ACC112 (cell line): ENCODE results near the gene HES2.
"Not testable (repeated sequence)": the region's sequence is repeated elsewhere in the genome, so short reads cannot be mapped to it uniquely, and the experiment has no call there.

ENCODE experiments used
- H2AFZ ChIP-seq: fragments of 200-600 bp; sonication (generic); one replicate; pipeline ENCODE4 v1.6.0; 2017; ENCODE audit warnings: antibody characterized with exemption, low read length; ENCODE audit not compliant: unreplicated experiment
- H3K27ac ChIP-seq: fragments of 200-600 bp; sonication (generic); 2 replicates; pipeline ENCODE4 v1.5.1; 2014; ENCODE audit warnings: low read depth, mild to moderate bottlenecking, antibody characterized with exemption, low read length, moderate library complexity
- H3K27me3 ChIP-seq: fragments of 200-600 bp; sonication (generic); 2 replicates; pipeline ENCODE4 v1.6.1; 2014; ENCODE audit warnings: mild to moderate bottlenecking, antibody characterized with exemption, low read length, moderate library complexity, mixed read lengths; ENCODE audit not compliant: insufficient read depth
- H3K36me3 ChIP-seq: fragments of 200-600 bp; sonication (generic); 2 replicates; pipeline ENCODE4 v1.6.1; 2016; ENCODE audit warnings: mild to moderate bottlenecking, antibody characterized with exemption, low read length, moderate library complexity, mixed read lengths; ENCODE audit not compliant: insufficient read depth
- H3K4me1 ChIP-seq: fragments of 200-600 bp; sonication (generic); one replicate; pipeline ENCODE4 v1.6.1; 2016; ENCODE audit warnings: low read length, mixed read lengths; ENCODE audit not compliant: insufficient read depth, unreplicated experiment, control insufficient read depth
- H3K4me3 ChIP-seq: fragments of 200-600 bp; sonication (generic); 2 replicates; pipeline ENCODE4 v1.5.1; 2014; ENCODE audit warnings: mild to moderate bottlenecking, low read depth, low read length
- H3K79me2 ChIP-seq: fragments of 200-600 bp; sonication (generic); one replicate; pipeline ENCODE4 v1.6.0; 2016; ENCODE audit warnings: low read length; ENCODE audit not compliant: control insufficient read depth, unreplicated experiment, insufficient read depth

Gene HES2

GRCh38 chr1:6395130-6395529, 24.6 kb downstream of the HES2 start:
- not testable (repeated sequence) for H2AFZ ChIP-seq, H3K4me3 ChIP-seq, H3K27me3 ChIP-seq, H3K36me3 ChIP-seq, H3K27ac ChIP-seq
- Histone ChIP-seq H3K4me1 (peaks cover 13% of the 10 kb centered on the region), H3K79me2 (peaks cover 17% of the 10 kb centered on the region)

GRCh38 chr1:6393400-6394187, 26.1 kb downstream of the HES2 start, which contains the start of gene ACOT7:
Gene ACOT7, minus strand, starts transcription at chr1:6393767. Its CDS starts 368 bp downstream, at chr1:6393399.
- peak within 1 kb of the TSS; percentile 88 for H2AFZ ChIP-seq
- no peaks in the 10 kb centered on the region for H3K36me3 ChIP-seq
- peak within 1 kb of the TSS; percentile 84 for H3K27ac ChIP-seq
- H3K79me2 ChIP-seq: peaks cover 23% of the 10 kb centered on the region
- H3K4me3 ChIP-seq: peak within 1 kb of the TSS; percentile 78
- H3K27me3 ChIP-seq: no peaks in the 10 kb centered on the region
- H3K4me1 ChIP-seq: peaks cover 13% of the 10 kb centered on the region

DNA sequence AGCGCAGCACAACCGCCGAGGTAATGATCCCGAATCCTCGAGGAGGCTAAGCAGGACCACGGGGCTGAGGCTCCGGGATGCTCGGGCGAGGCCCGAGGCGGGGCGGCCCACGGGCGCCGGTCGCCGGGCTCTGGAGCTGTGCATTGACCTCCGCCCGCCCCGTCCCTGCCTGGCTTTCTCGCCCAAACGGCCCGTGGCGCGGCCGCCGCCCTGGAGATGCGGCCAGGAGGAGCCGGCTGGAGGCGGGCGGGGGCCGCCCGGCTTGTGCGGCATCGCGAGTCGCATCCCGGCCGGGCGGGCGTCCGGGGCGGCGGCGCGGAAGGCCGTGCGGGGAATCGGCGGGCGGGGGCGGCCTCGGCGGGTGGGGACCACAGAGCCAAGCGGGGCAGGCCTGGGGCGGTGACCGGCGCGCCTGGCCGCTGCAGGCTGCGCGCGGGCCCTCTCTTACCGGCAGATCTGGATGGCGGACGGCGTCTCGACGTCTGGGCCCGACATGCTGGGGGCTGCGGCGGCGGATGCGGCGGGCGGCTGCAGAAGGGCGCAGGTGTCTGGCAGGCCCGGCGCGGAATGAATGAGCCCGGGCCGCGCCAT, 26.8 kb downstream of the HES2 start:
- peaks cover 13% of the 10 kb centered on the region for H3K4me1 ChIP-seq
- H3K36me3 ChIP-seq: no peaks in the 10 kb centered on the region
- peak overlapping the region; percentile 78 for H3K4me3 ChIP-seq
- H2AFZ ChIP-seq: peak overlapping the region; percentile 11
- no peak overlapping the region for H3K27ac ChIP-seq
- H3K27me3 ChIP-seq: no peaks in the 10 kb centered on the region
- H3K79me2 ChIP-seq: peaks cover 23% of the 10 kb centered on the region

- H3K79me2 ChIP-seq: peaks cover 26% of the 10 kb centered on the region
- H2AFZ ChIP-seq: peak overlapping the region; percentile 11
- no peaks in the 10 kb centered on the region for H3K36me3 ChIP-seq
- peaks cover 13% of the 10 kb centered on the region for H3K4me1 ChIP-seq
- no peaks in the 10 kb centered on the region for H3K27me3 ChIP-seq
- peak overlapping the region; percentile 78 for H3K4me3 ChIP-seq
- no peak overlapping the region for H3K27ac ChIP-seq
These were observed 27.5 kb downstream of the HES2 start for GRCh38 chr1:6391951-6392808.

- no peak overlapping the region for H2AFZ ChIP-seq
- no peaks in the 10 kb centered on the region for H3K36me3 ChIP-seq
- no peaks in the 10 kb centered on the region for H3K27me3 ChIP-seq
- no peak overlapping the region for H3K27ac ChIP-seq
- H3K79me2 ChIP-seq: peaks cover 38% of the 10 kb centered on the region
- H3K4me1 ChIP-seq: peaks cover 30% of the 10 kb centered on the region
- no peak overlapping the region for H3K4me3 ChIP-seq
These were observed 29.7 kb downstream of the HES2 start for GRCh38 chr1:6389971-6390370.

- Histone ChIP-seq H3K27ac (peak overlapping the region; percentile 74), H3K4me3 (0 out of 2 replicates have a peak overlapping the region, but pooled peaks have one; percentile 68), H3K79me2 (peaks cover 36% of the 10 kb centered on the region), H3K36me3 (peaks cover 6% of the 10 kb centered on the region), H3K4me1 (peaks cover 18% of the 10 kb centered on the region), H3K27me3 (no peaks in the 10 kb centered on the region), H2AFZ (no peak overlapping the region)
These were observed 33.3 kb downstream of the HES2 start for GRCh38 chr1:6386371-6386949.

DNA sequence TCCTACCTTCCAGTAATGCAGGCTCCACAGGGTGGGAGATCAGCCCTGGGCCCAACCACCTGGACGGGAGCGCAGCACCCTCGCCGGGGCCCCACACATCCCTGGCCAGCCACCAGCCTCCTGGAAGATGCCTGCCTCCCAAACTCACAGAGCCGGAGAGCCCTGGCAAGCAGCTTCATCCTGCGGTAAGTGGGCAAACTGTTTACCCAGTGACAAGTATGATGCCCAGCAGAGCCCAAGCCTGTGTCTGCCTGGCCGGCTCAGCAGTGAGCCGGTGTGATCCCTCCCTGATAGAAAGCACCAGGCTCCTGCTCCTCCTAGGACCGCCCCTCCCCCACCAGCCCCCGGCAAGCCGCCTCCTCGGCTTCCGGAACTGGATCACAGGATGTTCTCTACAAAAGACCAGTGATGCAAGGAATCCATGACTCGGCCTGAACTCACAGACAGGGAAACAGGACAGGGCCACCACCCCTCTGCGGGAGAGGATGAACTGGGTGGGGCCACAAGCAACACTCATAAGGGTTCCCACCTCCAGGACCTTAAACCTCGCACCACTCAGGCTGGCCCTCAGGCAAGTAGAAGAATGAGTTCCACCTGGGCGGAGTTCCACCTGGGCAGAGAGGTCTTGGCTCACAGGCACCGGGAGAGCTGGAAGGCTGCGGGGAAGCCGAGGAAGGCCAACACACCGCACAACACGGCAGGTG, 34.1 kb downstream of the HES2 start:
- Histone ChIP-seq H3K27ac (peak overlapping the region; percentile 74), H3K36me3 (peaks cover 6% of the 10 kb centered on the region), H3K4me1 (peaks cover 18% of the 10 kb centered on the region), H3K79me2 (peaks cover 34% of the 10 kb centered on the region), H3K4me3 (peak overlapping the region; percentile 68), H3K27me3 (no peaks in the 10 kb centered on the region), H2AFZ (peak overlapping the region; percentile 33)

DNA sequence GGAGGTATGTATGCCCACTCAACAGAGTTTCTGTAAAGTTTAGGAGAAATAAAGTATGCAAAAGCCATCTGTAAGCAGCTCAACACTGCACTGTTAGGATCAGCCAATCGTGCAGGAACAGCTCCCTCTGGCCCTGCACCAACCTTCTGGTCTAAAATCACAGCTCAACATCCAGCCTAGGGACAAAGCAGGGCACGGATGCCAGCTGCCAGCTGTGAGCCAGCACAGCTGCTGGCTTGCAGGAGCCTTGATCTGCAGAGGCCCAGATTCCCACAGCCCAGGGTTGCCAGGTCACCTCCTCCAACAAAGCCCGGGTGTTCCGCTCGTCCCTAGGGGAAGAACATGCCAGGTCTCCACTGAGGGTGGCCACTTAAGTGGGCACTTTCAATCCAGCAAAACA, 34.8 kb downstream of the HES2 start:
- no peak overlapping the region for H2AFZ ChIP-seq
- H3K27me3 ChIP-seq: no peaks in the 10 kb centered on the region
- peaks cover 34% of the 10 kb centered on the region for H3K79me2 ChIP-seq
- H3K4me1 ChIP-seq: peaks cover 18% of the 10 kb centered on the region
- H3K36me3 ChIP-seq: peaks cover 6% of the 10 kb centered on the region
- peak overlapping the region; percentile 68 for H3K4me3 ChIP-seq
- H3K27ac ChIP-seq: peak overlapping the region; percentile 74; the same call in 1 of the 2 replicates

DNA sequence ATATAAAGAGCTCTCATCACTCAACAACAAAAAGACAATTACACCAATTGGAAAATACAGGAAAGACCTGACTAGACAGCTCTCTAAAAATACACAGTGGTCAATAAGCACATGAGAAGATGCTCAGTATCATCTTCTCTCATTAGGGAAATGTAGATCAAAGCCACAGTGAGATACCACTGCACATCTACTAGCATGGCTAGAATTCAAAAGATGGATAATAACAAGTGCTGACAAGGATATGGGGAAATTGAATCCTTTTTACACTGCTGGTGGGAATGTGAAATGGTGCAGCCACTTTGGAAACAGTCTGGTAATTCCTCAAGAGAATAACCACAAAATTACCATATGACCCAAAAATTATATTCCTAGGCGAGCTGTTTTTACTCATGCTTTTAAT, 35.6 kb downstream of the HES2 start:
- H3K4me1 ChIP-seq: peaks cover 18% of the 10 kb centered on the region
- no peak overlapping the region for H3K4me3 ChIP-seq
- H3K27ac ChIP-seq: no peak overlapping the region
- peaks cover 38% of the 10 kb centered on the region for H3K79me2 ChIP-seq
- no peaks in the 10 kb centered on the region for H3K27me3 ChIP-seq
- peaks cover 6% of the 10 kb centered on the region for H3K36me3 ChIP-seq
- H2AFZ ChIP-seq: no peak overlapping the region

DNA sequence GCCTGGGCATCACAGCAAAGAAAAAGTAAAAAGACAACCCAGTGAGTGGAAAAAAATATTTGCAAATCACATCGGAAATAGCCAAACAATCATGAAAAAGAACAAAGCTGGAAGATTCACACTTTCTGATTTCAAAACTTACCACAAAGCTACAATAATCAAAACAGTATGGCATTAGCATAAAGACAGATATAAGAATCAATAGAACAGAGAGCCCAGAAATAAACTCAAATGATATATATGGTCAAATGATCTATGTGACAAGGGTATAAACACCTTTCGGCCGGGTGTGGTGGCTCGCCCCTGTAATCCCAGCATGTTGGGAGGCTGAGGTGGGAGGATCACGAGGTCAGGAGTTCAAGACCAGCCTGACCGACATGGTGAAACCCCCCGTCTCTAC, 39.7 kb downstream of the HES2 start:
- Histone ChIP-seq H3K27ac (no peak overlapping the region), H3K79me2 (peaks cover 32% of the 10 kb centered on the region)

More for the DNA sequence above, 39.7 kb downstream of the HES2 start:
- peaks cover 6% of the 10 kb centered on the region for H3K36me3 ChIP-seq
- H3K4me3 ChIP-seq: no peak overlapping the region
- H2AFZ ChIP-seq: no peak overlapping the region
- H3K4me1 ChIP-seq: no peaks in the 10 kb centered on the region
- no peaks in the 10 kb centered on the region for H3K27me3 ChIP-seq
